NCI-H524 (cell line): Measurements from ENCODE around the gene PROM2.
"Not testable (repeated sequence)": the region's sequence is repeated elsewhere in the genome, so short reads cannot be mapped to it uniquely, and the experiment has no call there.

Source experiments
- DNase-seq, 2 experiments: peaks; one replicate each; lab custom pipeline; 2025; lab: John Stamatoyannopoulos, UW

Gene PROM2

GRCh38 chr2:95274291-95275150 lies at the start of gene PROM2:
TSS of gene PROM2 (plus strand) at chr2:95274449. CDS start at chr2:95274586, 137 bp downstream.
- DNase-seq, result no peak

GRCh38 chr2:95225658-95226057 lies 48.6 kb upstream of the PROM2 start:
- DNase-seq, result no peak

GRCh38 chr2:95231723-95232122 lies 42.5 kb upstream of the PROM2 start:
- DNase-seq, result peak; percentile 47 to 79

- DNase-seq, result no peak
Measured at GRCh38 chr2:95232232-95232631, 42.0 kb upstream of the PROM2 start.

GRCh38 chr2:95234286-95234785 lies 39.9 kb upstream of the PROM2 start:
- no peak for DNase-seq

GRCh38 chr2:95234816-95235215 lies 39.4 kb upstream of the PROM2 start:
- DNase-seq, result no peak

- no peak for DNase-seq
Measured at GRCh38 chr2:95238131-95238530, 36.1 kb upstream of the PROM2 start.

- DNase-seq, result no peak
Measured at GRCh38 chr2:95240091-95240490, 34.2 kb upstream of the PROM2 start.

- no peak for DNase-seq
Measured at GRCh38 chr2:95240556-95240955, 33.7 kb upstream of the PROM2 start.

- not testable (repeated sequence) for DNase-seq
Measured at GRCh38 chr2:95242084-95242483, 32.2 kb upstream of the PROM2 start.

- no peak for DNase-seq
Measured at GRCh38 chr2:95258271-95258670, 16.0 kb upstream of the PROM2 start.

- peak in 1 of 2 experiments; percentile 3 for DNase-seq
Measured at GRCh38 chr2:95260028-95261023, 13.9 kb upstream of the PROM2 start.

- no peak for DNase-seq
Measured at GRCh38 chr2:95261602-95262001, 12.6 kb upstream of the PROM2 start.

- no peak for DNase-seq
Measured at GRCh38 chr2:95262896-95263542, 11.2 kb upstream of the PROM2 start.

GRCh38 chr2:95264624-95265023 lies 9.6 kb upstream of the PROM2 start:
- peak in 1 of 2 experiments; percentile 19 for DNase-seq

GRCh38 chr2:95265182-95265581 lies 9.1 kb upstream of the PROM2 start:
- no peak for DNase-seq

- no peak for DNase-seq
Measured at GRCh38 chr2:95266781-95267430, 7.3 kb upstream of the PROM2 start.

- DNase-seq, result no peak
Measured at GRCh38 chr2:95267458-95268210, 6.6 kb upstream of the PROM2 start.

- DNase-seq, result no peak
Measured at GRCh38 chr2:95268211-95269035, 5.8 kb upstream of the PROM2 start.
